HG02759 (cell line): Measurements from ENCODE around the gene GBGT1.

Experiments used
- ATAC-seq: cut with Tn5 transposase; IDR thresholded peaks from one replicate; pipeline ENCODE4 v1.9.1; 2021; ENCODE audit warnings: mild to moderate bottlenecking, moderate library complexity; ENCODE audit not compliant: unreplicated experiment

GBGT1 gene

DNA sequence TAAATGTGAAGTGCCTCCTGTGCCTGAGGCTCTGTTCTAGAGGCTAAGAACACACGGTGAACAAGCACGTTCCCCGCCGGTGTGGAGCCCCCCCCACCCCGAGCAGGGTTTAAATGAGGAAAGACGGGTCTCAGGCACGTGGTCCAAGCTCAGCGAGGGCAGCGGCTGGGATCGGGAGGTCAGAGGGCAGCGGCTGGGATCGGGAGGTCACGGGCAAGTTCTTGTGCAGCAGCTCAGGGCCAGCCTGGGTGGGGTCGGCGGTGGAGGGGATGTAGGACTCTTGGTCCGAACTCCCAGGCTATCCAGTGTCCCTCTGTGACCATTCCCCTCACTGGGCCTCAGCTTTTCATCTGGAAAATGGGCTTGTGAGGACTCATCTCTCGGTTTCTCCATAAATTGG, 2.7 kb upstream of the GBGT1 start:
- no peak for ATAC-seq

DNA sequence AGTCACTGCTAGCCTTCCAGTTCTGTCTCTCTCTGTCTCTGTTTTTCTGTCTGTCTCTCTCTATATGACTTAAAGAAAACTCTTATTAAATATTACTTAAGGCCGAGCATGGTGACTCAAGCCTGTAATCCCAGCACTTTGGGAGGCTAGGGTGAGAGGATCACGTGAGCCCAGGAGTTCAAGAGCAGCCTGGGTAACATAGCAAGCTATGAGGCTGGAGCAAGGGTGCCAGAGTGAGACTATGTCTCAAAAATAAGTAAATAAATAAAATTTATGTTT, 1.7 kb upstream of the GBGT1 start:
- no peak for ATAC-seq

DNA sequence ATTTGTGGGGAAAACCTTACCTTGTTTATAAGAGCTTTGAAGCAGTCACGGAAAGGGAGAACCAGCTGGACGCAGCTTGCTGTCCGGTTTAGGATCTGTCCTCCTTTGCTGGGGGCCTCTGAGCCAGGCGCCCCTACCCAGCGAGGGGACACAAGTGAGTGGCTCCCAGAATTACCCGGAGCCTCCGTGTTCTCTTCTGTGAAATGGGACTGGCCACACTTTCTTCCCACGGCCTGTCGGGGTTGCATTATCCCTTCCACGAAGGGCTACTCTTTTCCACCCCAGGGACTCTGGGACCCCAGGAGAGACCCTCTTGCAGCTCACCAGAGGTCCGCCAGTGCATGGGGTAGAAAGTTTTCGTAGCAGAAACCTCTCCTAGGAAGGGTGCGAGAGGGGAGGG, 477 bp upstream of the GBGT1 start:
- no peak for ATAC-seq

DNA sequence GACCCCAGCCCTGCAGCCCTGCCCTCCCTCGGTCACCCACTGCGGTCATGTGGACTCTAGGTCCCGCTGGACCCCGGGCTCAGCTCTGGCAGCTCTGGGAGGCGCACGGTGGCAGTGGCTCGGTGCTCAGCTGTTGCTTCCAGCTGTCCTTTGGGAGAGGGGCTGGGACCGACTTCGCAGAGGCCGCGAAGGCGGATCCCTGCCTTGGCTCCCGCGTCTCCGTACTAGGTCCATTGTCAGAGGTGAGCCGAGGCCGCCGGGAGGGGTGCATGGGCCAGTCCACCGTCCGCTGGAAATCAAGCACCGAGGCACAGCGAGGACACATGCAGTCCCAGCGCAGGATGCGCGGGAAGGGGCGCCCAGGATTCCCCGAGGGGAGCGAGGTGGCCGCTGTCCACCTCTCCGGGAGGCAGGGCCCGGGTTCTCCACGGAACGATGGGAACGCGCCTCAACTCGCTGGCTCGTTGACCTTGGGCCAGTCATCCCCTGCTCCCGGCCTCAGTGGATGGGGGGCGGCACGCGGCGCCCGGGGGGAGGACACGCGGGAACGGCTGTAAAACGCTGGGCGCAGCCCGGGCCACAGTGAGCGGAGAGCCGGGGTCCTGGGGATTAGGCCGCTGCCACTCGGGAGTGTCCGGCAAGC, 732 bp downstream of the GBGT1 start:
- no peak for ATAC-seq

DNA sequence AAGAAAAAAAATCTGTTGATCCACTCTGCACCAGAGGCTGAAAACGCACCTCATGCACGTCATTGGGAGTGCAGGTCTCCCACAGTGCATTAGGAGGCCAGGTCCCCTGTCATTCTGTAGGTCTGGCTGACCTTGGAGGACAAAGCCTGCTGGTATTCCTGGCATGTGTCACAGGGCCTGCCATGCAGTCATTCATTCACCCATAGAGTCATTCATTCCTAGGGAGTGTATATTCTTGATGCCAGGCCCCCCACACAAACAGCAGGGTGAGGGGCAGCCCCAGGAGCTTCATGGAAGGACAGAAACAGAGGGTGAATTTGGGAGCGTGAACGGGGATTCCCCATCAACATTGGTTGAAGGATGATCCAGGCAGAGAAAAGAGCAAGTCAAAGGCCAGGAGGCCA, 2.2 kb downstream of the GBGT1 start:
- no peak for ATAC-seq

DNA sequence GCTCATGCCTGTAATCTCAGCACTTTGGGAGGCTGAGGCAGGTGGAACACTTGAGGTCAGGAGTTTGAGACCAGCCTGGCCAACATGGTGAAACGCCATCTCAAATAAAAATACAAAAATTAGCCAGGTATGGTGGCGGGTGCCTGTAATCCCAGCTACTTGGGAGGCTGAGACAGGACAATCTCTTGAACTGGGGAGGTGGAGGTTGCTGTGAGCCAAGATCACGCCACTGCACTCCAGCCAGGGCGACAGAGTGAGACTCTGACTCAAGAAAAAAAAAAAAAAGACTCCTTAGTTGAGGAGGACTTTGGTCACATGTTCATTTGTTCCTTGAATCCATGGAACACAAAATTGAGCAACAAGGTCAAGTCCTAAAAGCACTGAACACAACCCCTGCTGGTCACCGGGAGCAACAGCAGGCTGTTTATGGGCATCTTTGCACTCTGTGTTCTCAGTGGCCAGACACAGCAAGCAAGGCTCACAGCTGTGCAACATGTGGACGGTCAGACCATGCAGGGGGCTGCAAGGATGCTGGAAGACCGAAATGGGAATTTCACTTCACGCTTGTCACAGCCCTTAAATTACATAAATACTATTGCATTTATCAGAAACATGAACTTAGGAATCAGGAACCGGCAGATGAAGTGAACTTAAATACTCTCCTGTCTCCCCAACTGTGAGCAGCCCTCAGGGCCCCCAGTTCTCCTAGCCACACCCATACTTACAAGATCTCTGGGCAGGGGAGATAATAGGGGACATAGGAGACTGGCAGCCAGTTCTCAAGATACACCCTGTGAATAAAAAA, 2.8 kb downstream of the GBGT1 start:
- no peak for ATAC-seq

DNA sequence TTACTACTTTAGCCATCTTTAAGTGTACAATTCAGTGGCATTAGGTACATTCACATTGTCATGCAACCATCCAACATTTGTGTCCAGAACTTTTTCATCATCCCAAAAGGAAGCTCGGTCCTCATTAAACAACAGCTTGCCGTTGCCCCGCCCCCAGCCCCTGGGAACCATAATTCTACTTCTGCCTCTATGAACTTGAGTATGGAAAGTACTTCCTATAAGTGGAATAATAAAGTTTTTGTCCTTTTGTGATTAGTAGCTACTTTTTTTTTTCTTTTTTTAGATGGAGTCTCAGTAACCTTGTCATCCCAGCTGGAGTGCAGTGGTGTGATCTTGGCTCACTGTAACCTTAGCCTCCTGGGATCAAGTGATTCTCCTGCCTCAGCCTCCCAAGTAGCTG, 5.0 kb downstream of the GBGT1 start:
- no peak for ATAC-seq

DNA sequence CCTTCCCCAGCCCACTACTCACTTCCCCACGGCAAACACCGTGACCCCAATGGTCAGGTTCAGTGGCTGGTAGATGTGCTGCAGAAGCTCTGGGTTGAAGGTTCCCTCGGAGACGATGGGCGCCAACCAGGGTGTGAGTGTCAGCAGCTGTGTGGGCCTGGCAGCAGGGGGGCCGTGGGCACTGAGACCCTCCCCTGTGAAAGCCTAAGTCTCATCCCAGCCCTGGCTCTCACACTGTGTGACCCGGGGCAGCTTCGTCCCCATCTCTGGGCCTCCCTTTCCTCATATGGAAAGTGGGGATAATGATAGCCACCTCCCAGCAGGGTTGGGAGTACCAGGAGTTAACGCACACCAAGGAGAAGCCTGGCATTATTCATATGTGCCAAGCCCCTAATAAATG, 8.6 kb downstream of the GBGT1 start:
- ATAC-seq, result no peak

DNA sequence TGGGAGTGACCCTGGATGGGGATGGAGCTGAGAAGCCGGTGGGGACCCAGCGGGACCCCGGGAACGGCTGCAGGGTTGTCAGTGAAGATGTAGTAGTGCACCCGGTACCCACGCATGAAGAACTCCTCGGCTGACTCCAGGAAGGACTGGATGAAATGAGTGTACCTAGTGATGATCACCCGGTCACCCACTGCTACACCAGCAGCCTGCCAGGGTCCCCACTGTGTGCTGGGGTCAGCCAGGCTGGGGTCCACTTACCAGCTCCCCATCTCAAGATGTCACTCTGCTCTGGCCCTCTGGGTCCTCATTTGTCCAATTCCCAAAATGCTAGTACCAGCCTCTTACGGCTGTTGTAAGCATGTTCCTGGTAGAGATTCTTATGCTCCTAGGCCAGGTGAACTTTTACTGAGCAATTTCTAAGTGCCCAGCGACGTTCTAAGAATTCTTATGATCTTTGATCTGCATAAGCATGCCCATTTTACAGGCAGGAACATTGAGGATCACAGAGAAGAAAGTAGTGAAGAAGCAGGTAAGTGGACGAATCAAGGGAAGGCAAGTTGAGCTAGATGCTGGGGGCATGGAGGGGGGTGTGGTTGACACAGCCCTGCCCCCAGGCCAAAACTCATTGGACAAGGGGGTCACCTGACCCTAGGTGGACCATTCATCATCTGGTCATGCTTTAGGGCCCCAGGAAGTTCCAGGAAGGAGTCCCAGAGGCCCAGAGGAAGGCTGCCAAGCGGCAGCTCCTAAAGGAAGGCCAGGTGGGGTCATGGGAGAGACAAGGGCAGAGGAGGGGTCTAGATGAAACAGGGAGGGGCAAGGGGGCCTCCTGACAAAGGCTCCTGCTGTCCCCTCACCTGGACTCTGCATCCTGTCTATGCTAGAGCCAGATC, 9.4 kb downstream of the GBGT1 start:
- ATAC-seq, result no peak

DNA sequence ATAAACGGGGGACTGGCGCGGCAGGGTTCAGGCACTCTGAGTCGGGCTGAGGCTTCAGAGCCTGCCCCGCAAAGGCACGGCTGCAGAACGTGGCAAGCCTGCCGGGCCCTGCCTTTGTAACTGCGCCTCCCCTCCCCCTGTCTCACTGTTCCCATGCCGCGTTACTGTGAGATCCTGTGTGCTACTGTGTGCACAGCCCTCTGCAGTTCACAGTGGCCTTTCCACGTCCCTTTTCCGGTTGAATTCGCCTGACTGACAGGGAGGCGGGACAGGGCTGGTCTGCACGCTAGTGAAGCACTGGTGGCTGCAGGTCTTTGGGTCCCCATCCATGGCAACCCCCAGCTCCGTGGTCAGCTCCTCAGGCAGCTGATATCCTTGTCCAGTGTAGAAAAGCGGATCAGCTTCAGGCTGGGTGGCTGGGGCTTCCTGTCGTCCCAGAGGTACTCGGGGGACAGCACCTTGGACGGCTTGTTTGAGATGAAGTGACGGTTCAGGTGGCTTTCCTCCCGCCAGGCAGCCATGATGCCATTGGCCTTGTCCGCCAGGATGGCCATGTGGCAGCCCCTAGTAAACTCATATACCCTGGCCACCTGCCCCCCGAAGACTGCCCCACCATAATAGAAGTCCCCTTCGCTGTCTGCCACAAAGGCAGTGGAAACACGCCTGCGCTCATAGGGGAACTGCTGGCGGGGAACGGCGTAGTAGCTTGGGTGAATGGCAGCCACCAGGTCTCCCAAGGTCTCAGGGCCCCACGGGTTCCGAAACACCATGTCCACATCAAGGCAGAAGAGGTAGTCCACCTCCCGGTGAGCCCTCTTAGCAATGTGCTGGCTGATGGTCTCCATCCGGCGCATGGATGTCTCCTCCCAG, 10.3 kb downstream of the GBGT1 start:
- no peak for ATAC-seq

DNA sequence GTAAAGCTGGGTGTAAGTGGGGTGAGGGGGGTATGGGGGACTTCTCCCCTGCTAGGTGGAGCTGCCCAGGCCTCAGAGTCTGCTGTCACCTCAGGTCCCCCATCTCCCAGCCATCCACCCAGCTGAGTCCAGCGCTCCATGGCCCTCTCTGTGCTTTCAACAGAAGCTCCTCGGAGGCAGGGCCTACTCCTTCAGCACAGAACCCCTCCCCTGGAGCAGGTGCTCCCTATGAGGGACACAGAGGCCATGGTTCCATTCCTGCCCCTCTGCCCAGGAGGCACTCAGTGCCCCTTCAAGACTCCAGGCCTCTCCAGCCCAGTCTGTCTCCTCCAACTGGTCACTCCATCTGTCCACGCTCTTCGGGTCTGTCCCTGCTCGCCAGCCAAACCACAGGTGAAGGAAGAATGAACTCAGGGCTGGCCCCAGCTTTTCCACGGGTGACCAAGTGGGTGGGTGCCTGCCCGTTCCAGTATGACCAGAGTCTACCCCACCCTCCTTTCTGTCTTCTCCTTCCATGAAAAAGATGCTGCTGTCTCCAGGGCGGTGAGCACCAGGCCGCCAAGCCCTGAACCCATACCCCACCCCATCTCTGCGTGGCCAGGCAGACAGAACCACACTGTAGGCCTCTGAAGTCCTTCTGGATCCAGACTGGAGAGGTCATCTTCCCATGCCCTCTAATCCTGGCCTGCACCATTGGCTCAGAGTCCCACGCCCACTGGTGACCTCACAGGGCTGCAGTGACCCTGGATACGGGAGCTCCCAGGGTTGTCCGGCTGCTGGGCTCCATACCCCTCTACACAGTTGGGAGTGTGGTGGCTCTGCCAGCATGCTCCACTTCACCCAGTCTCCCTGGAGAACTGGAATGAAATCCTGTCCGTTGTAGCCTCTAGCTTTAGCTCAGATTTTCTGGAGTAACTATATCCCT, 11.9 kb downstream of the GBGT1 start:
- ATAC-seq, result no peak

DNA sequence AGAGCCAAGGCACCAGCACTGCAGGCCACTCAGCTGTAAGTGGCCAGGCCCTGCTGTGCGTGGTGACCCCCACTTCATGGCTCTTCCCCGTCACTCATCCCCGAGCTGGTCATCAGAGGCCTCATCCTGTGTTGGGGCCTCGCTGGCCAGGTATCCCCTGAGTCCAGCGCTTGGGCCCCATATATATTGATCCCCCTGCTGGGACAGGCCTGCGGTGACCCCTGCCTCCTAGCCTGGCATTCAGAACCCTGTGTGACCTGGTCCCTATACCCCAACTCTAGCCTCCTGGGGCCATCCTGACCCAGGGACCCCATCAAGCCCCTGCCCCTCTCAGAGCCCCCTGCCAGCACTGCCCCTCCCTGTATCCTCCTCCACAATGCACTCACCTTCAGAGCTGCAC, 12.7 kb downstream of the GBGT1 start:
- no peak for ATAC-seq

DNA sequence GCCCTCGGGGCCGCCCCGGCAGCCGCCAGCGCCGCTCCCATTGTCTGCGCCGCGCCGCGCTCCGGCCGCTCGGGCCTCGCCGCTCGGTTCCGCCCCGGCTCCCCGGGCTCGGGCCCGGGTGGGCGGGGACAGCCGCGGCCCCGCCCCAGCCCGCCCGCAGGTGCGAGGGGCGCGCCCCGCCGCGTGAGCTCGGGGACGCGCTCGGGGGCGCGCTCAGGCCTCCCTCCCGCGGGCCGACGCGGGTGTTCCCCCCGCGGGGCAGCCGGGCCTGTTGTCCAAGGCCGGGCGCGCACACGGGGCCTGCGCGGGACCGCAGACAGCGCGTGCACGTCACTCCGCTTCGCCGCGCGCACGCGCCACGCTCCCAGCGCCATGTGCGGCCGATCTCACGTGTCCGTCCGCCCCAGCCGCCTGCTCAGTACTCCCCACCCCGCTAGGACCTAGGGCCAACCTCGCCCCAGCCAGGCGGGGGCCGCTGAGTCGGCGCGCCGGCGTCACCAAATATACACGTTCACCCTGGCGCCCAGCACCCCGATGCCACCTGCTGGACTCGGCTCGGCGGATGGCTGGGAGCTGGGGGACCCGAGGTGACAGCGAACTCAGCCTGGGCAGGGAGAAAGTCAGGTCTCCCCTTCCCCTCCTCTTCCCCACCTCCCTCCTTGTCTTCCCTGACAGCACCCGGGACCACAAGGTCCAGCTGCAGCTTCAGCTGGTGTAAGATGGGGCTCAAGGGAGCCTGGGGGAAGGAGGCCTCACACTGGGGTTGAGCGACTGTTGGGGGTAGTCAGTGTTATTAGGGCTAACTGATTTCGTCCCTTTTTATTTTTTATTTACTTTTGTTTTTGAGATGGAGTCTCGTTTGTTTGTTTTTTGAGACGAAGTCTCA, 14.3 kb downstream of the GBGT1 start:
- peak; percentile 71 for ATAC-seq

DNA sequence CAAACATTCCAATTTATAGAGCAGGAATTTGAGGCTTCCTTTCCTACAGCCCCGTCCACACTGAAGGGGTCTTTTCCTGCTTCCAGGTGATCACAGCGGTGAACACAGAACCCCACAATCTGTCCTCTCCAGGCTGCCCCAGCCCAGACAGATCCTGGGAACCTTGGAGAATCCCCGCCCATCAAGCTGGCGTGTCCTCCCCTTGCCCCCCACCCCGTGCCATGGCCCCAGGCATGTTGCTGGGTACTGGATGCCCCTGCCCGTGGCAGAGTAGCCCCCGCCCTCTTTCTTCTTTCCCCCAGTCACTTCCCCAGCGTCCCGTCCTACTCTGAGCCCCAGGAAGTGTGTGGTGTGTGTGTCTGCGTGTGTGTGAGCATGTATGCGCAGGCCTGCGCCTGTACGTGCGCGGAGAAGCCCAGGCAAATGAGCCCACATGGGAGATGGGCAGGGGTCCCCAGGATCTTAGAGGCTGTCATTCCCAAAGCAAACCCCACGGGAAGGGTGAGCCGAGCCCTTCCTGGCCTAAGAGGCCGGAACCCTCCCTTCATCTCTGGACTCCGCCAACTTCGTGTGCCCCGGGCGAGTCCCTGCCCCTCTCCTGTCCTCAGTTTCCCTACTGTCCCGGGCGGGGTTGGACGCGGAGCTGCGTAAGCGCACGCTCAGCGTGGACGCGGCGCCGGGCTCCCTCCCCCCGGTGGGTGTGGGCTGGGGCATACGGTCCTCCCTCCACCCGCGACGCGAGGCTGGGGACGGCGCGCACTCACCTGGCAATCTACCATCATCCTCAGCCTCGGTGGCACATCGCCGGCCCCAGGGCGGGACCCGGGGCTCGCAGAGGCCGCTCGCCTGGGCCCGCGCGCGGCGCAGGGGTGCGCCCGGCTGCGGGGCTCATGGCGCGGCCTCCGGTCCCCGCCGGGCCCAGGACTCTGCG, 15.2 kb downstream of the GBGT1 start:
- ATAC-seq, result peak; percentile 18

DNA sequence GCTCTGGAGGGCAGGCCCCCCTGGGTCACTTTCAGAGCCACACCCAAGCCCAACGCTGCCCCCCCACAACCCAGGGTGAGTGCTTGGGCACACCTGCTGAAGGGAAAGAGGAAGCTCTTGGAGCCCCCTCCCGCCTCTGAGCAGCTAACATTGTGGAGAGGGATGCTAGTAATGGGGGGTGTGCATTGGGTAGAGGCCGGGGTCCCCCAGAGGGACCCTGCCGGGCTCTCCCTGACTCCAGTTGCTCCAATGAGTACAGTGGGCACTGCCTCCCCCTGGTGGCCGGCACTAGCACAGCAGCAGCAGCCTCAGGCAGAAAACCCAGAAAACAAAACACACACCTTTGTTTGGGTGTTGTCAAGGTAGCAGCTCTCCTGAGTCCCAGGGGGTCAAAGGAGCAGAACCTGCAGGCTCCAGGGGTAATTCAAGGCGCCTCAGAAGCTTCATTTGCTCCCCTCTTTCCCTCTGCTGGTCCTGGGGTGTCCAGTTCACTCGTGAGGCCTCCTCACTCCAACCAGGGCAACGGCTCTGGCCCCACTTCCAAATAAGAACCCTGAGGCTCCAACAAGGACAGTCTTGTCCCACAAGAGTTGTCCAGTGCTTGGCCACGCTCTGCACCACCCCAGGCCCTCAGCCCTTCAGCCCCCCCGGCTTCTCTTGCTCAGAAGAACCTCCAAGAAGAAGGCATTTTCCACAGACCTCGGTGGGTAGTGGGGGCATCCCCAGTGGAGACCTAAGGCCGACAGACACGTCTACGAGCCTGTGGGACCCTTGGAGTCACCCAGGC, 16.1 kb downstream of the GBGT1 start:
- no peak for ATAC-seq

DNA sequence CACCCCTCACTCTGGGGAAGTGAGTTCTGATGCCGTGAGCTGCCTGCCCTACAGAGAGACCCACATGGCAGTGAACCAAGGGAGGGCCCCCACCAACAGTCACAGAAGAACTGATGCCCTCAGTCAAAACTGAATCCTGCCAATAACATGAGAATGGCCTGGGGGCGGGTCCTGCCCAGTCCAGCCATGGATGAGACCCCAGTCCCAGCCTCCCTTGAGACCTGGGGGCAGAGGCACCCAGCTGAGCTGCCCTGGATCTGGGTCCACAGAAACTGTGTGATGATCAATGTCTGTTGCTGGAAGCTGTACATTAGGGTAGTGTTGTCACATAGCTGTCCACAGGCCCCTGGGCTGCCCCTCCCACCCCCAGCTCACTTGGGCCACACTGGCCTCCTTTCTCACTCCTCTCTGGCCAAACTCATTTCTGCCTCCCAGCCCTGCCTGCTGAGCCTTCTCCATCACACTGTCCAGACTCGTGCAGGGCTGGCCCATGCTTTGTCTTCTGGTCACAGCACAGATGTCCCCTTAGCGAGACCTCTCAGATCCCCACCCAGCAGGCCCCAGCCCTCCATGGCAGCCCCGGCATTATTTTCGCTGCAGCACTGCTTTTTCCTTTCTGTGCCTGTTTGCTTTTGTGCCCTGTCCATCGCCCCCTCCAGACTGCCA, 16.8 kb downstream of the GBGT1 start:
- no peak for ATAC-seq
